Neuronal stem cell (in vitro differentiated cells): ENCODE measurements around the gene CREB5.
A peak's percentile ranks its signal among the peaks of the same experiment; 100 is the strongest.
"Not testable (repeated sequence)": the region's sequence is repeated elsewhere in the genome, so short reads cannot be mapped to it uniquely, and the experiment has no call there.

Experiments
- DNase-seq: peaks from one replicate; pipeline ENCODE4 v3.0.0-alpha.2; 2013; ENCODE audit warnings: low spot score
- H2AFZ ChIP-seq: one replicate; pipeline ENCODE4 v1.6.1; 2013; ENCODE audit warnings: mild to moderate bottlenecking, low read length, inconsistent platforms
- H2AK5ac ChIP-seq: 2 replicates; pipeline ENCODE4 v1.6.1; 2013; ENCODE audit warnings: low read depth, mild to moderate bottlenecking, inconsistent platforms, low read length, moderate library complexity, mixed read lengths
- H2BK120ac ChIP-seq: 2 replicates; pipeline ENCODE4 v1.6.1; 2013; ENCODE audit warnings: low read depth, mild to moderate bottlenecking, inconsistent platforms, low read length, moderate library complexity, mixed read lengths
- H2BK12ac ChIP-seq: one replicate; pipeline ENCODE4 v1.6.1; 2013; ENCODE audit warnings: low read length, inconsistent platforms
- H2BK15ac ChIP-seq: 2 replicates; pipeline ENCODE4 v1.6.1; 2013; ENCODE audit warnings: mild to moderate bottlenecking, low read length, inconsistent platforms, mixed read lengths
- H2BK5ac ChIP-seq: one replicate; pipeline ENCODE4 v1.6.1; 2013; ENCODE audit warnings: inconsistent platforms, mild to moderate bottlenecking, low read length, moderate library complexity
- H3K14ac ChIP-seq: one replicate; pipeline ENCODE4 v1.6.1; 2013; ENCODE audit warnings: low read length, inconsistent platforms
- H3K18ac ChIP-seq: 2 replicates; pipeline ENCODE4 v1.6.1; 2013; ENCODE audit warnings: low read length, inconsistent platforms
- H3K23ac ChIP-seq: 2 replicates; pipeline ENCODE4 v1.6.1; 2013; ENCODE audit warnings: low read depth, mild to moderate bottlenecking, mixed read lengths, low read length, inconsistent platforms; ENCODE audit not compliant: poor library complexity
- H3K27ac ChIP-seq: replicated peaks from 3 replicates; pipeline ENCODE4 v1.5.1; 2013; ENCODE audit warnings: low read length, inconsistent platforms
- H3K27me3 ChIP-seq, 3 experiments: 2 replicates each; pipeline ENCODE4 v1.6.1; 2013; ENCODE audit warnings: low read length in 3 of 3, mild to moderate bottlenecking in 2 of 3, inconsistent platforms in 1 of 3, low read depth in 1 of 3, mixed read lengths in 1 of 3, moderate library complexity in 1 of 3; ENCODE audit not compliant: control insufficient read depth in 3 of 3, insufficient read depth in 3 of 3
- H3K36me3 ChIP-seq, 2 donors: replicated peaks in 1 of 2; 2 replicates each; pipeline ENCODE4 v1.6.1; 2013; ENCODE audit warnings: low read length in 2 of 2; ENCODE audit not compliant: control insufficient read depth in 2 of 2, insufficient read depth in 2 of 2
- H3K4ac ChIP-seq: 2 replicates; pipeline ENCODE4 v1.6.1; 2013; ENCODE audit warnings: inconsistent platforms, mild to moderate bottlenecking, low read length, moderate library complexity
- H3K4me1 ChIP-seq, 2 donors: 1 replicate in 1 of 2; 2 replicates in 1 of 2; pipeline ENCODE4 v1.6.1; 2013; ENCODE audit warnings: low read length in 2 of 2, low read depth in 1 of 2; ENCODE audit not compliant: control insufficient read depth in 2 of 2, insufficient read depth in 1 of 2
- H3K4me2 ChIP-seq: one replicate; pipeline ENCODE4 v1.6.1; 2013; ENCODE audit warnings: mild to moderate bottlenecking, low read length, inconsistent platforms; ENCODE audit not compliant: insufficient read depth, poor library complexity, severe bottlenecking
- H3K4me3 ChIP-seq, 2 donors: 2 replicates each; pipeline ENCODE4 v1.5.1; 2013; ENCODE audit warnings: low read length in 2 of 2, mild to moderate bottlenecking in 2 of 2, inconsistent platforms in 1 of 2, moderate library complexity in 1 of 2
- H3K79me1 ChIP-seq: one replicate; pipeline ENCODE4 v1.6.1; 2013; ENCODE audit warnings: low read depth, mild to moderate bottlenecking, inconsistent platforms, low read length, moderate library complexity
- H3K9ac ChIP-seq: one replicate; pipeline ENCODE4 v1.6.1; 2013; ENCODE audit warnings: mild to moderate bottlenecking, low read depth, low read length, inconsistent platforms; ENCODE audit not compliant: poor library complexity
- H3K9me3 ChIP-seq, 2 donors: replicated peaks in 1 of 2; 2 replicates each; pipeline versions ENCODE3 to v1.6.1; 2013; ENCODE audit warnings: low read length in 2 of 2, mild to moderate bottlenecking in 2 of 2, inconsistent platforms in 1 of 2, low read depth in 1 of 2, mixed read lengths in 1 of 2, moderate library complexity in 1 of 2; ENCODE audit not compliant: control insufficient read depth in 2 of 2, insufficient read depth in 1 of 2
- H4K8ac ChIP-seq: one replicate; pipeline ENCODE4 v1.6.1; 2013; ENCODE audit warnings: low read depth, mild to moderate bottlenecking, inconsistent platforms, low read length, moderate library complexity
- H4K91ac ChIP-seq: one replicate; pipeline ENCODE4 v1.6.1; 2013; ENCODE audit warnings: low read length, low read depth, mild to moderate bottlenecking, inconsistent platforms; ENCODE audit not compliant: poor library complexity
- WGBS, 2 donors: extraction: QIAGEN DNeasy Blood & Tissue Kit; methylation state at CpG; one replicate each; pipeline ENCODE4 v1.1.7; 2013; ENCODE audit warnings: missing lambda C conversion rate in 2 of 2, mixed read lengths in 1 of 2; ENCODE audit not compliant: insufficient read length in 2 of 2, insufficient replicate concordance in 1 of 2; ENCODE audit errors: extremely low coverage in 2 of 2; 5-methylcytosine and 5-hydroxymethylcytosine counted together

Gene CREB5

GRCh38 chr7:28609608-28610007 is 197.3 kb downstream of the CREB5 start:
- no CpG with 5 or more reads among the region's 3 CpGs for WGBS, 2 donors

GRCh38 chr7:28611399-28611897 is 199.1 kb downstream of the CREB5 start:
- not testable (repeated sequence) for H3K4me3 ChIP-seq, H3K4me2 ChIP-seq, H4K91ac ChIP-seq, H2BK12ac ChIP-seq, H2AK5ac ChIP-seq, H3K14ac ChIP-seq, H3K4me1 ChIP-seq, H3K23ac ChIP-seq, H2BK5ac ChIP-seq, H3K79me1 ChIP-seq, H3K9me3 ChIP-seq, H3K4ac ChIP-seq, H2BK120ac ChIP-seq, H2BK15ac ChIP-seq, H3K36me3 ChIP-seq, H3K27ac ChIP-seq, H3K27me3 ChIP-seq, H3K9ac ChIP-seq, H3K18ac ChIP-seq, DNase-seq, H2AFZ ChIP-seq, H4K8ac ChIP-seq
- WGBS, 2 donors: 100% methylated on average over 1 of the region's 4 CpGs; no CpG with 5 or more reads in 1 of the 2 donors

More at GRCh38 chr7:28609608-28610007, 197.3 kb downstream of the CREB5 start:
- H3K9me3 ChIP-seq: no peaks in the 10 kb centered on the region
- no peak overlapping the region for H2AK5ac ChIP-seq
- no peak overlapping the region for H3K14ac ChIP-seq
- peaks cover 1 to 2% of the 10 kb centered on the region in 2 donors for H3K4me1 ChIP-seq
- H3K27ac ChIP-seq: no peak overlapping the region
- no peaks in the 10 kb centered on the region for H3K79me1 ChIP-seq
- no peak overlapping the region for H3K4ac ChIP-seq
- no peak overlapping the region for H4K91ac ChIP-seq
- H3K23ac ChIP-seq: no peak overlapping the region
- no peak overlapping the region for H4K8ac ChIP-seq
- peak overlapping the region in 1 of 2 donors; percentile 63 for H3K4me3 ChIP-seq
- H2AFZ ChIP-seq: no peak overlapping the region
- no peak overlapping the region for H3K9ac ChIP-seq
- no peaks in the 10 kb centered on the region for H3K36me3 ChIP-seq
- no peak overlapping the region for H2BK5ac ChIP-seq
- H3K4me2 ChIP-seq: no peak overlapping the region
- no peak overlapping the region for H2BK15ac ChIP-seq
- peak overlapping the region; percentile 28 for H2BK12ac ChIP-seq
- no peaks in the 10 kb centered on the region for H3K27me3 ChIP-seq
- H3K18ac ChIP-seq: no peak overlapping the region
- DNase-seq: no peak
- H2BK120ac ChIP-seq: no peak overlapping the region

- H3K27ac ChIP-seq: no peak overlapping the region
- no peak overlapping the region for H4K8ac ChIP-seq
- H3K23ac ChIP-seq: no peak overlapping the region
- no peak overlapping the region for H3K18ac ChIP-seq
- no peak overlapping the region for H3K9ac ChIP-seq
- DNase-seq: no peak
- H3K4me1 ChIP-seq: no peaks in the 10 kb centered on the region
- no peak overlapping the region for H3K4me2 ChIP-seq
- H2AFZ ChIP-seq: no peak overlapping the region
- H3K4ac ChIP-seq: no peak overlapping the region
- no peak overlapping the region for H2BK5ac ChIP-seq
- no CpG with 5 or more reads among the region's 6 CpGs for WGBS, 2 donors
- H2AK5ac ChIP-seq: no peak overlapping the region
- no peaks in the 10 kb centered on the region for H3K36me3 ChIP-seq
- no peaks in the 10 kb centered on the region for H3K27me3 ChIP-seq
- H3K14ac ChIP-seq: no peak overlapping the region
- H2BK12ac ChIP-seq: no peak overlapping the region
- H3K9me3 ChIP-seq: no peaks in the 10 kb centered on the region
- H4K91ac ChIP-seq: no peak overlapping the region
- H3K4me3 ChIP-seq: no peak overlapping the region
- H3K79me1 ChIP-seq: no peaks in the 10 kb centered on the region
- H2BK120ac ChIP-seq: no peak overlapping the region
- no peak overlapping the region for H2BK15ac ChIP-seq
Measured at GRCh38 chr7:28613262-28613661, 200.9 kb downstream of the CREB5 start.

- no peak overlapping the region for H2AK5ac ChIP-seq
- no peak overlapping the region for H3K23ac ChIP-seq
- no peak overlapping the region for H3K4ac ChIP-seq
- no peak overlapping the region for H2BK12ac ChIP-seq
- no peaks in the 10 kb centered on the region for H3K9me3 ChIP-seq
- no CpG with 5 or more reads among the region's 4 CpGs for WGBS, 2 donors
- H2BK120ac ChIP-seq: no peak overlapping the region
- no peaks in the 10 kb centered on the region for H3K27me3 ChIP-seq
- no peak overlapping the region for H3K27ac ChIP-seq
- H3K9ac ChIP-seq: no peak overlapping the region
- H3K4me3 ChIP-seq: peak overlapping the region in 1 of 2 donors; percentile 7
- H4K91ac ChIP-seq: no peak overlapping the region
- no peak overlapping the region for H2BK5ac ChIP-seq
- H3K18ac ChIP-seq: peak overlapping the region; percentile 44
- H3K4me2 ChIP-seq: no peak overlapping the region
- H4K8ac ChIP-seq: no peak overlapping the region
- no peak overlapping the region for H2BK15ac ChIP-seq
- H3K14ac ChIP-seq: no peak overlapping the region
- no peaks in the 10 kb centered on the region for H3K79me1 ChIP-seq
- H3K4me1 ChIP-seq: no peaks in the 10 kb centered on the region
- no peak overlapping the region for H2AFZ ChIP-seq
- no peak for DNase-seq
- H3K36me3 ChIP-seq: no peaks in the 10 kb centered on the region
Measured at GRCh38 chr7:28615091-28615490, 202.8 kb downstream of the CREB5 start.
